K562 (cell line): Measurements from ENCODE around the gene HYAL1. TPM values are rescaled to one million over a fixed set of nuclear protein-coding genes. Genes with fewer than 3 reads are reported as not detected.
A peak's percentile ranks its signal among the peaks of the same experiment; 100 is the strongest.

Experiments
- CTCF ChIP-seq, 3 experiments: IDR thresholded peaks in 2 of 3; conservative IDR thresholded peaks in 1 of 3; 2 replicates each; pipeline ENCODE4 v1.5.1; 2011 to 2012; ENCODE audit warnings: low read length in 3 of 3, mild to moderate bottlenecking in 3 of 3, control low read depth in 2 of 3, improper control_type of control experiment in 1 of 3, inconsistent platforms in 1 of 3, low read depth in 1 of 3, mixed read lengths in 1 of 3, moderate library complexity in 1 of 3; ENCODE audit not compliant: insufficient read depth in 2 of 3
- FIP1L1 ChIP-seq: fragments of 200-400 bp; formaldehyde crosslinking; IDR thresholded peaks from 2 replicates; pipeline ENCODE4 v1.6.1; 2018; ENCODE audit warnings: mild to moderate bottlenecking, low read depth, low read length; ENCODE audit not compliant: poor library complexity, severe bottlenecking
- KDM1A ChIP-seq, 2 experiments: fragments of 450-650 bp; IDR thresholded peaks; 2 replicates each; pipeline ENCODE4 v1.6.1; 2016; ENCODE audit warnings: mild to moderate bottlenecking in 2 of 2
- KLF13 ChIP-seq: fragments of 450-650 bp; IDR thresholded peaks from 2 replicates; pipeline ENCODE4 v1.6.1; 2016; ENCODE audit warnings: missing genetic modification characterization, low read depth, mild to moderate bottlenecking, missing compliant biosample characterization, moderate library complexity, borderline replicate concordance
- MAFF ChIP-seq: IDR thresholded peaks from 2 replicates; pipeline ENCODE4 v1.6.1; 2012; ENCODE audit warnings: low read length, improper control_type of control experiment
- POU5F1 ChIP-seq: fragments of 150-350 bp; IDR thresholded peaks from 2 replicates; pipeline ENCODE4 v1.6.1; 2014; ENCODE audit warnings: borderline replicate concordance, low read length, low read depth, mild to moderate bottlenecking; ENCODE audit not compliant: partially characterized antibody
- RCOR1 ChIP-seq, 2 experiments: IDR thresholded peaks; 2 replicates each; pipeline ENCODE4 v1.6.1; 2012; ENCODE audit warnings: low read depth in 2 of 2, low read length in 2 of 2, borderline replicate concordance in 1 of 2, improper control_type of control experiment in 1 of 2
- SIX5 ChIP-seq, 2 experiments: IDR thresholded peaks; 2 replicates each; pipeline ENCODE4 v1.6.1; 2011; ENCODE audit warnings: low read length in 2 of 2, borderline replicate concordance in 1 of 2, low read depth in 1 of 2, mild to moderate bottlenecking in 1 of 2, moderate library complexity in 1 of 2; ENCODE audit not compliant: insufficient read depth in 1 of 2
- TEAD2 ChIP-seq: fragments of 450-650 bp; IDR thresholded peaks from 2 replicates; pipeline ENCODE4 v1.6.1; 2016; ENCODE audit warnings: missing genetic modification characterization, control low read depth, missing compliant biosample characterization
- XRCC5 ChIP-seq: fragments of 200-400 bp; formaldehyde crosslinking; IDR thresholded peaks from 2 replicates; pipeline ENCODE4 v1.6.1; 2017; ENCODE audit warnings: low read depth, mild to moderate bottlenecking, low read length
- ZNF507 ChIP-seq: conservative IDR thresholded peaks from 2 replicates; pipeline ENCODE4 v1.6.1; 2017; ENCODE audit warnings: missing genetic modification characterization, missing compliant biosample characterization
- ZNF707 ChIP-seq: fragments of 250-450 bp; sonication (Bioruptor Pico); conservative IDR thresholded peaks from 2 replicates; pipeline ENCODE4 v1.8.0; 2022; ENCODE audit warnings: inconsistent platforms, mild to moderate bottlenecking, moderate library complexity
- ZNF764 ChIP-seq: fragments of 250-450 bp; sonication (Bioruptor Pico); IDR thresholded peaks from 2 replicates; pipeline ENCODE4 v1.4.0; 2020; ENCODE audit warnings: low read depth, mild to moderate bottlenecking, moderate library complexity
- polyA plus RNA-seq, 8 experiments: library from polyadenylated mRNA; depleted of rRNA in 4 of 8; stranded (reverse) in 5 of 8; unstranded in 3 of 8; fragments of >200 nt; fragmentation: Nextera tagmentation in 2 of 8; fragmentation: Illumina TruSeq in 1 of 8; extraction: Ambion mirVana in 2 of 8; extraction: Trizol in 1 of 8; gene quantifications; 2 replicates each; pipeline versions ENCODE4 v1.2.1 to v1.2.3, GENCODE V29; 2011 to 2014; ENCODE audit warnings: inconsistent platforms in 1 of 8, missing spikeins in 1 of 8
- total RNA-seq, 7 experiments: library from RNA; depleted of rRNA in 6 of 7; stranded (reverse); fragments of >200 nt in 6 of 7; fragmentation: Illumina TruSeq in 2 of 7; extraction: Trizol in 2 of 7; gene quantifications; 2 replicates each; pipeline versions ENCODE4 v1.2.1 to v1.2.3, GENCODE V29; 2011 to 2021; ENCODE audit warnings: low replicate concordance in 1 of 7
- TF ChIP-seq, protein P1 (sequence below): fragments of 450-650 bp; conservative IDR thresholded peaks from 2 replicates; pipeline ENCODE4 v1.6.1; 2016; ENCODE audit warnings: missing genetic modification characterization, low read depth, mild to moderate bottlenecking, control low read depth, missing compliant biosample characterization
- TF ChIP-seq, protein P2 (sequence below), 2 experiments: fragments of 450-650 bp; conservative IDR thresholded peaks; 2 replicates each; pipeline ENCODE4 v1.6.1; 2017; ENCODE audit warnings: mild to moderate bottlenecking in 2 of 2, moderate library complexity in 2 of 2
- TF ChIP-seq, protein P3 (sequence below): fragments of 250-450 bp; sonication (Bioruptor Pico); IDR thresholded peaks from 2 replicates; pipeline ENCODE4 v1.5.0; 2021; ENCODE audit warnings: mild to moderate bottlenecking, borderline replicate concordance
- TF ChIP-seq, protein P4 (sequence below): fragments of 250-450 bp; sonication (Bioruptor Pico); IDR thresholded peaks from 2 replicates; pipeline ENCODE4 v1.4.0; 2020; ENCODE audit warnings: borderline replicate concordance

The HYAL1 gene
- total and polyA plus RNA-seq, 9 of the 15 experiments (the other 6 are each of a cell fraction or from before 2014, with no cell fraction given), result 1.4 to 8.5 (median 4.7) TPM

- TF ChIP-seq MAFF (no peak), XRCC5 (no peak), ZNF764 (CRISPR knock-in tag) (no peak), KLF13 (no peak), ZNF507 (no peak), CTCF (IDR thresholded peaks at IDR 0.05 in 2 of 3, conservative IDR thresholded peaks at IDR 0.05 in 1 of 3; ENCODE audit: insufficient read depth in 2 of 3, low read depth in 1 of 3, low read length in 3 of 3) (no peak), SIX5 (IDR thresholded peaks at IDR 0.05; ENCODE audit: borderline replicate concordance in 1 of 2, insufficient read depth in 1 of 2, low read depth in 1 of 2, low read length in 2 of 2) (no peak), FIP1L1 (no peak), RCOR1 (IDR thresholded peaks at IDR 0.05; ENCODE audit: borderline replicate concordance in 1 of 2, low read depth in 2 of 2, low read length in 2 of 2) (no peak), TEAD2 (tag) (no peak), POU5F1 (no peak), KDM1A (IDR thresholded peaks at IDR 0.05) (no peak), ZNF707 (CRISPR knock-in tag) (no peak)
- TF ChIP-seq, protein P1, sequence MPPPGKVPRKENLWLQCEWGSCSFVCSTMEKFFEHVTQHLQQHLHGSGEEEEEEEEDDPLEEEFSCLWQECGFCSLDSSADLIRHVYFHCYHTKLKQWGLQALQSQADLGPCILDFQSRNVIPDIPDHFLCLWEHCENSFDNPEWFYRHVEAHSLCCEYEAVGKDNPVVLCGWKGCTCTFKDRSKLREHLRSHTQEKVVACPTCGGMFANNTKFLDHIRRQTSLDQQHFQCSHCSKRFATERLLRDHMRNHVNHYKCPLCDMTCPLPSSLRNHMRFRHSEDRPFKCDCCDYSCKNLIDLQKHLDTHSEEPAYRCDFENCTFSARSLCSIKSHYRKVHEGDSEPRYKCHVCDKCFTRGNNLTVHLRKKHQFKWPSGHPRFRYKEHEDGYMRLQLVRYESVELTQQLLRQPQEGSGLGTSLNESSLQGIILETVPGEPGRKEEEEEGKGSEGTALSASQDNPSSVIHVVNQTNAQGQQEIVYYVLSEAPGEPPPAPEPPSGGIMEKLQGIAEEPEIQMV (tag), result 0 out of 2 replicates have a peak, but pooled peaks have one; percentile 37
- TF ChIP-seq, protein P2, sequence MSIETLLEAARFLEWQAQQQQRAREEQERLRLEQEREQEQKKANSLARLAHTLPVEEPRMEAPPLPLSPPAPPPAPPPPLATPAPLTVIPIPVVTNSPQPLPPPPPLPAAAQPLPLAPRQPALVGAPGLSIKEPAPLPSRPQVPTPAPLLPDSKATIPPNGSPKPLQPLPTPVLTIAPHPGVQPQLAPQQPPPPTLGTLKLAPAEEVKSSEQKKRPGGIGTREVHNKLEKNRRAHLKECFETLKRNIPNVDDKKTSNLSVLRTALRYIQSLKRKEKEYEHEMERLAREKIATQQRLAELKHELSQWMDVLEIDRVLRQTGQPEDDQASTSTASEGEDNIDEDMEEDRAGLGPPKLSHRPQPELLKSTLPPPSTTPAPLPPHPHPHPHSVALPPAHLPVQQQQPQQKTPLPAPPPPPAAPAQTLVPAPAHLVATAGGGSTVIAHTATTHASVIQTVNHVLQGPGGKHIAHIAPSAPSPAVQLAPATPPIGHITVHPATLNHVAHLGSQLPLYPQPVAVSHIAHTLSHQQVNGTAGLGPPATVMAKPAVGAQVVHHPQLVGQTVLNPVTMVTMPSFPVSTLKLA (conservative IDR thresholded peaks at IDR 0.05), result peak; percentile 88 to 95
- TF ChIP-seq, protein P3, sequence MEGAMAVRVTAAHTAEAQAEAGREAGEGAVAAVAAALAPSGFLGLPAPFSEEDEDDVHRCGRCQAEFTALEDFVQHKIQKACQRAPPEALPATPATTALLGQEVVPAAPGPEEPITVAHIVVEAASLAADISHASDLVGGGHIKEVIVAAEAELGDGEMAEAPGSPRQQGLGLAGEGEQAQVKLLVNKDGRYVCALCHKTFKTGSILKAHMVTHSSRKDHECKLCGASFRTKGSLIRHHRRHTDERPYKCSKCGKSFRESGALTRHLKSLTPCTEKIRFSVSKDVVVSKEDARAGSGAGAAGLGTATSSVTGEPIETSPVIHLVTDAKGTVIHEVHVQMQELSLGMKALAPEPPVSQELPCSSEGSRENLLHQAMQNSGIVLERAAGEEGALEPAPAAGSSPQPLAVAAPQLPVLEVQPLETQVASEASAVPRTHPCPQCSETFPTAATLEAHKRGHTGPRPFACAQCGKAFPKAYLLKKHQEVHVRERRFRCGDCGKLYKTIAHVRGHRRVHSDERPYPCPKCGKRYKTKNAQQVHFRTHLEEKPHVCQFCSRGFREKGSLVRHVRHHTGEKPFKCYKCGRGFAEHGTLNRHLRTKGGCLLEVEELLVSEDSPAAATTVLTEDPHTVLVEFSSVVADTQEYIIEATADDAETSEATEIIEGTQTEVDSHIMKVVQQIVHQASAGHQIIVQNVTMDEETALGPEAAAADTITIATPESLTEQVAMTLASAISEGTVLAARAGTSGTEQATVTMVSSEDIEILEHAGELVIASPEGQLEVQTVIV (CRISPR knock-in tag), result no peak
- TF ChIP-seq, protein P4, sequence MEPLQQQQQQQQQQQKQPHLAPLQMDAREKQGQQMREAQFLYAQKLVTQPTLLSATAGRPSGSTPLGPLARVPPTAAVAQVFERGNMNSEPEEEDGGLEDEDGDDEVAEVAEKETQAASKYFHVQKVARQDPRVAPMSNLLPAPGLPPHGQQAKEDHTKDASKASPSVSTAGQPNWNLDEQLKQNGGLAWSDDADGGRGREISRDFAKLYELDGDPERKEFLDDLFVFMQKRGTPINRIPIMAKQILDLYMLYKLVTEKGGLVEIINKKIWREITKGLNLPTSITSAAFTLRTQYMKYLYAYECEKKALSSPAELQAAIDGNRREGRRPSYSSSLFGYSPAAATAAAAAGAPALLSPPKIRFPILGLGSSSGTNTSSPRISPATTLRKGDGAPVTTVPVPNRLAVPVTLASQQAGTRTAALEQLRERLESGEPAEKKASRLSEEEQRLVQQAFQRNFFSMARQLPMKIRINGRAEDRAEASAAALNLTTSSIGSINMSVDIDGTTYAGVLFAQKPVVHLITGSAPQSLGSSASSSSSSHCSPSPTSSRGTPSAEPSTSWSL (CRISPR knock-in tag), result no peak
Observed at GRCh38 chr3:50337175-50337861, 33.9 kb upstream of the HYAL1 start (continued).
